ENCODE measurements around the gene PLEKHA5. TPM values are rescaled to one million over a fixed set of nuclear protein-coding genes. Genes with fewer than 3 reads are reported as not detected.

The PLEKHA5 gene
- polyA plus RNA-seq, 1 donor (not counting 4 experiments of a cell fraction or from before 2014, with no cell fraction given): 21.7 TPM

DNA sequence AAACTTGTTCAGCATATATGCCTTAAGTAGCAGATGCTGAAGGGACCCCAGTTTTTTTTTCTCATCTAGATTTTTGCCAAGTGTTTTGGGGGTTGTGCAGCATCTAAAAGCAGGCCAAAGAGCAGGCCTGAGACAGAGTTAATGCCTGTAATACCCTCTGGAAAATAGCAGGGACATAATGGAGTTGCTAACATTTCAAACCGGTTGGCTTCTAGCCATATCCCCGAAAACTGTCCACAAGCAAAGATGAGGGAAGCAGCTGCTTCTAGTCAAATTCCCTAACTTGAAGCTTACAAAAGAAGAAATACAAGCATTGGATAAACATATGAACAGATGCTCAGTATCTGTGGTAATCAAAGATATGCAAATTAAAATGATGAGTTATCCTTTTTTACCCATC, 257.6 kb downstream of the PLEKHA5 start:
- Histone ChIP-seq H3K4me2 (ENCODE audit: control insufficient read depth, extremely low read depth, insufficient read depth, low read depth, low read length) (no peak overlapping the region), H2AFZ (ENCODE audit: control insufficient read depth, low read length) (no peak overlapping the region), H3K4me1 (ENCODE audit: control insufficient read depth, extremely low read depth, insufficient read depth, low read length) (peaks cover 8% of the 10 kb centered on the region), H3K27me3 (ENCODE audit: control insufficient read depth, extremely low read depth, insufficient read depth, low read length) (no peaks in the 10 kb centered on the region), H3K9me1 (ENCODE audit: control insufficient read depth, extremely low read depth, insufficient read depth, low read length) (no peaks in the 10 kb centered on the region), H3K9me3 (ENCODE audit: control insufficient read depth, low read depth, low read length) (no peaks in the 10 kb centered on the region), H3K4me3 (ENCODE audit: control insufficient read depth in 2 of 3, extremely low read depth in 1 of 3, insufficient read depth in 2 of 3, low read depth in 1 of 3, low read length in 3 of 3) (no peak overlapping the region), H3K36me3 (ENCODE audit: control insufficient read depth in 2 of 2, extremely low read depth in 1 of 2, insufficient read depth in 2 of 2, low read length in 2 of 2) (peaks cover 0 to 3% of the 10 kb centered on the region in 2 experiments), H3K79me2 (ENCODE audit: control insufficient read depth, insufficient read depth, low read length) (no peaks in the 10 kb centered on the region), H3K9ac (ENCODE audit: control insufficient read depth, extremely low read depth, insufficient read depth, low read length) (no peak overlapping the region), H4K20me1 (ENCODE audit: control insufficient read depth, extremely low read depth, insufficient read depth, low read length) (no peaks in the 10 kb centered on the region), H3K27ac (ENCODE audit: control insufficient read depth, insufficient read depth, low read length) (no peak overlapping the region)
- no peak for FAIRE-seq
- TF ChIP-seq EZH2 (IDR thresholded peaks at IDR 0.05; ENCODE audit: low read length): no peak
- TF ChIP-seq, protein P1, sequence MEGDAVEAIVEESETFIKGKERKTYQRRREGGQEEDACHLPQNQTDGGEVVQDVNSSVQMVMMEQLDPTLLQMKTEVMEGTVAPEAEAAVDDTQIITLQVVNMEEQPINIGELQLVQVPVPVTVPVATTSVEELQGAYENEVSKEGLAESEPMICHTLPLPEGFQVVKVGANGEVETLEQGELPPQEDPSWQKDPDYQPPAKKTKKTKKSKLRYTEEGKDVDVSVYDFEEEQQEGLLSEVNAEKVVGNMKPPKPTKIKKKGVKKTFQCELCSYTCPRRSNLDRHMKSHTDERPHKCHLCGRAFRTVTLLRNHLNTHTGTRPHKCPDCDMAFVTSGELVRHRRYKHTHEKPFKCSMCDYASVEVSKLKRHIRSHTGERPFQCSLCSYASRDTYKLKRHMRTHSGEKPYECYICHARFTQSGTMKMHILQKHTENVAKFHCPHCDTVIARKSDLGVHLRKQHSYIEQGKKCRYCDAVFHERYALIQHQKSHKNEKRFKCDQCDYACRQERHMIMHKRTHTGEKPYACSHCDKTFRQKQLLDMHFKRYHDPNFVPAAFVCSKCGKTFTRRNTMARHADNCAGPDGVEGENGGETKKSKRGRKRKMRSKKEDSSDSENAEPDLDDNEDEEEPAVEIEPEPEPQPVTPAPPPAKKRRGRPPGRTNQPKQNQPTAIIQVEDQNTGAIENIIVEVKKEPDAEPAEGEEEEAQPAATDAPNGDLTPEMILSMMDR (optimal IDR thresholded peaks at IDR 0.05 in 1 of 3, IDR thresholded peaks at IDR 0.05 in 1 of 3, conservative IDR thresholded peaks at IDR 0.05 in 1 of 3; ENCODE audit: extremely low read depth in 1 of 3, insufficient read depth in 2 of 3, low read length in 3 of 3): no peak
- DNase-seq (ENCODE audit: low read depth, low spot score): no peak
- dilution Hi-C loops (cut with MboI; ENCODE audit: extremely low pct_ligation_motif_present, low sequenced_read_pairs): no loop called here

DNA sequence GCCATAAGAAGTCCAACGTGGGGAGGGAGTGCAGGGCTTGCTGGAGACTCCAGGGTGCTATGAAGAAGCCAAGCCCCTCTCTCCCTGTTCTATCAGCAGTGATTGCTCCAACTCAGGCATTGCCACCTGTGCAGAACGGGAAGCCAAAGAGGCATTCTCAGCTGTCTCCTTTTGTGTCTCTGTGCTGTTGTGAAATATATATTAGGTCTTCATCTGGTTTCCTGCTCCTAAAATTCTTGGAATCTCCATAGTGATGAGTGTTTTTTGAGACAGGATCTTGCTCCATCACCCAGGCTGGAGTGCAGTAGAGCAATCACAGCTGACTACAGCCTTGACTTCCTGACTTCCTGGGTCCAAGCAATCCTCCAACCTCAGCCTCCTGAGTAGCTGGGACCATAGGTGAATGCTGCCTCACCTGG, 258.6 kb downstream of the PLEKHA5 start:
- DNase-seq (ENCODE audit: low read depth, low spot score) (no peak), FAIRE-seq (no peak)
- Histone ChIP-seq H3K4me3 (ENCODE audit: control insufficient read depth in 2 of 3, extremely low read depth in 1 of 3, insufficient read depth in 2 of 3, low read depth in 1 of 3, low read length in 3 of 3) (no peak overlapping the region), H3K27ac (ENCODE audit: control insufficient read depth, insufficient read depth, low read length) (no peak overlapping the region), H3K4me2 (ENCODE audit: control insufficient read depth, extremely low read depth, insufficient read depth, low read depth, low read length) (no peak overlapping the region), H3K9me1 (ENCODE audit: control insufficient read depth, extremely low read depth, insufficient read depth, low read length) (no peaks in the 10 kb centered on the region), H3K4me1 (ENCODE audit: control insufficient read depth, extremely low read depth, insufficient read depth, low read length) (no peaks in the 10 kb centered on the region), H3K27me3 (ENCODE audit: control insufficient read depth, extremely low read depth, insufficient read depth, low read length) (no peaks in the 10 kb centered on the region), H3K79me2 (ENCODE audit: control insufficient read depth, insufficient read depth, low read length) (no peaks in the 10 kb centered on the region), H3K9ac (ENCODE audit: control insufficient read depth, extremely low read depth, insufficient read depth, low read length) (no peak overlapping the region), H2AFZ (ENCODE audit: control insufficient read depth, low read length) (no peak overlapping the region), H4K20me1 (ENCODE audit: control insufficient read depth, extremely low read depth, insufficient read depth, low read length) (no peaks in the 10 kb centered on the region), H3K36me3 (ENCODE audit: control insufficient read depth in 2 of 2, extremely low read depth in 1 of 2, insufficient read depth in 2 of 2, low read length in 2 of 2) (no peaks in the 10 kb centered on the region), H3K9me3 (ENCODE audit: control insufficient read depth, low read depth, low read length) (no peaks in the 10 kb centered on the region)
- no peak for TF ChIP-seq EZH2 (IDR thresholded peaks at IDR 0.05; ENCODE audit: low read length)
- TF ChIP-seq, protein P1 (optimal IDR thresholded peaks at IDR 0.05 in 1 of 3, IDR thresholded peaks at IDR 0.05 in 1 of 3, conservative IDR thresholded peaks at IDR 0.05 in 1 of 3; ENCODE audit: extremely low read depth in 1 of 3, insufficient read depth in 2 of 3, low read length in 3 of 3): no peak
- dilution Hi-C loops (cut with MboI; ENCODE audit: extremely low pct_ligation_motif_present, low sequenced_read_pairs): no loop called here

Data from keratinocyte (primary cell).